Measurements from ENCODE around the gene SYT13.
"Not testable (repeated sequence)": the region's sequence is repeated elsewhere in the genome, so short reads cannot be mapped to it uniquely, and the experiment has no call there.

Gene SYT13

GRCh38 chr11:45252134-45252856 lies 33.8 kb downstream of the SYT13 start:
- TF ChIP-seq, protein P1, sequence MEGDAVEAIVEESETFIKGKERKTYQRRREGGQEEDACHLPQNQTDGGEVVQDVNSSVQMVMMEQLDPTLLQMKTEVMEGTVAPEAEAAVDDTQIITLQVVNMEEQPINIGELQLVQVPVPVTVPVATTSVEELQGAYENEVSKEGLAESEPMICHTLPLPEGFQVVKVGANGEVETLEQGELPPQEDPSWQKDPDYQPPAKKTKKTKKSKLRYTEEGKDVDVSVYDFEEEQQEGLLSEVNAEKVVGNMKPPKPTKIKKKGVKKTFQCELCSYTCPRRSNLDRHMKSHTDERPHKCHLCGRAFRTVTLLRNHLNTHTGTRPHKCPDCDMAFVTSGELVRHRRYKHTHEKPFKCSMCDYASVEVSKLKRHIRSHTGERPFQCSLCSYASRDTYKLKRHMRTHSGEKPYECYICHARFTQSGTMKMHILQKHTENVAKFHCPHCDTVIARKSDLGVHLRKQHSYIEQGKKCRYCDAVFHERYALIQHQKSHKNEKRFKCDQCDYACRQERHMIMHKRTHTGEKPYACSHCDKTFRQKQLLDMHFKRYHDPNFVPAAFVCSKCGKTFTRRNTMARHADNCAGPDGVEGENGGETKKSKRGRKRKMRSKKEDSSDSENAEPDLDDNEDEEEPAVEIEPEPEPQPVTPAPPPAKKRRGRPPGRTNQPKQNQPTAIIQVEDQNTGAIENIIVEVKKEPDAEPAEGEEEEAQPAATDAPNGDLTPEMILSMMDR (IDR thresholded peaks at IDR 0.05; ENCODE audit: insufficient read depth, low read depth, low read length, missing control alignments), result peak; percentile 57
- no peak overlapping the region for H3K4me3 ChIP-seq (ENCODE audit: low read length)
- peak; percentile 30 for DNase-seq (ENCODE audit: low read depth)

GRCh38 chr11:45250035-45250718 lies 36.0 kb downstream of the SYT13 start:
- TF ChIP-seq, protein P1 (IDR thresholded peaks at IDR 0.05; ENCODE audit: insufficient read depth, low read depth, low read length, missing control alignments), result no peak
- DNase-seq (ENCODE audit: low read depth), result no peak
- H3K4me3 ChIP-seq (ENCODE audit: low read length), result no peak overlapping the region

GRCh38 chr11:45249372-45249771 lies 36.8 kb downstream of the SYT13 start:
- not testable (repeated sequence) for H3K4me3 ChIP-seq (ENCODE audit: low read length); DNase-seq (ENCODE audit: low read depth)

DNA sequence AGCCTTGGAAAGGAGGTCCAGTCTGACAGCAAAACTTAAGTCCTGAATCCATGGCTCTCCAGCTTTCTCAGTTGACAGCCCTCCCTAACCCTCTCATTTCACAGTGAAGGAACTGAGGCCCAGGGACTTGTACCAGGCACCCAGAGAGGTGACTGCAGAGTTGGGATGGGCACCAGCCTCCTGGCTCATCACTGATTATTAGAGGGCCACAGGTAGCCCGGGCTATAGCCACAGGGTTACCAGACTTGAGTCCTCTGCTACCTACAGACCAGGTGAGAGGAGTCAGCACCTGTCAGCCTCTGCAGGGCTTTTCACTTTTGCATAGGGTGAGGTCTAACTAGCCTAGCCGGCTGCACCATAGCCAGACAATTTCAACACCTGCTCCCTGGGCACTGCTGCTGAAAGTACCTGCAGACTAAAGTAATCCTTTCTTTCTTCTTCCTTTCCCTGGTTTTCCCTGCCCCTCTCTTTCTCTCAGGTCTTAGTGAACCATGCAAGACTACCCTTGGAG lies 37.6 kb downstream of the SYT13 start:
- no peak overlapping the region for H3K4me3 ChIP-seq (ENCODE audit: low read length)
- TF ChIP-seq, protein P1 (IDR thresholded peaks at IDR 0.05; ENCODE audit: insufficient read depth, low read depth, low read length, missing control alignments), result no peak
- no peak for DNase-seq (ENCODE audit: low read depth)

DNA sequence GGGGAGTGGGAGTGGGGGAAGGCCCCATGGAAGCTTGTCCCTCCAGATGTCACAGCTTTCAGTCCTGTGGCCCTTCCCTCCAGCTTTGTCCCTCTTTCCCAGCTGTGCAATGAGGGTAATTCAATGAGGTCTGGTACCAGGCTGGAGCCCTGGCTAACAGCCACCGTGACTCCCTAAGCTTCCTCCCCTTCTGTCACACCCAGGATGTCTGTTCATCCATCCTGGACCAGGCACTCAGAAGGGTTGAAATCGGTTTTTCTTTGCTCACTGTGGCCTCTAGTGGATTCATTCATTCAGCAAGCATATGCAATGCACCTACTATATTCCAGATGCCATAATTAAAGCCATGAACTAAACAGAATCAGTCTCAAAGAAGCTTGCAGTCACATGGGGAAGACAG lies 38.7 kb downstream of the SYT13 start:
- TF ChIP-seq, protein P1 (IDR thresholded peaks at IDR 0.05; ENCODE audit: insufficient read depth, low read depth, low read length, missing control alignments), result no peak
- no peak for DNase-seq (ENCODE audit: low read depth)

DNA sequence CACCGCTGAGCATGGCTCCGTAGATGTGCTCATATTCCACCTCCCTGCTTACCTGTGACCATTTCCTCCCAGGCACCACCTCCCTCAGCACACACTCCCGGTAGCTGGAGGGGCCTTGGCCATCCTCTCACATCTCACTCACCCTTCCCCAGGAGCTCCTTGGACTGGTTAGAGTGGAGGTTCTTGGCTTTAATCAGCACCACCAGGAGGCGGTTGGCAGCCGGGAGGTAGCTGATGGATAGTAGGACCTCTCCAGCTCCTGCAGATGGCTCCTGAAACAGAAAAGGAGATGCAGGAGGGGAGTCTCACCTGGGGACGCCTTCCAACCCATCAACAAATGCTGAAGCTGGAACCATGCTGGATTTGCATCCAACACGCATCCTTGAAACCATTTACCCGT lies 39.9 kb downstream of the SYT13 start:
- TF ChIP-seq, protein P1 (IDR thresholded peaks at IDR 0.05; ENCODE audit: insufficient read depth, low read depth, low read length, missing control alignments), result no peak
- H3K4me3 ChIP-seq (ENCODE audit: low read length), result no peak overlapping the region
- DNase-seq (ENCODE audit: low read depth), result no peak

More for the DNA sequence above, 38.7 kb downstream of the SYT13 start:
- H3K4me3 ChIP-seq (ENCODE audit: low read length), result no peak overlapping the region

DNA sequence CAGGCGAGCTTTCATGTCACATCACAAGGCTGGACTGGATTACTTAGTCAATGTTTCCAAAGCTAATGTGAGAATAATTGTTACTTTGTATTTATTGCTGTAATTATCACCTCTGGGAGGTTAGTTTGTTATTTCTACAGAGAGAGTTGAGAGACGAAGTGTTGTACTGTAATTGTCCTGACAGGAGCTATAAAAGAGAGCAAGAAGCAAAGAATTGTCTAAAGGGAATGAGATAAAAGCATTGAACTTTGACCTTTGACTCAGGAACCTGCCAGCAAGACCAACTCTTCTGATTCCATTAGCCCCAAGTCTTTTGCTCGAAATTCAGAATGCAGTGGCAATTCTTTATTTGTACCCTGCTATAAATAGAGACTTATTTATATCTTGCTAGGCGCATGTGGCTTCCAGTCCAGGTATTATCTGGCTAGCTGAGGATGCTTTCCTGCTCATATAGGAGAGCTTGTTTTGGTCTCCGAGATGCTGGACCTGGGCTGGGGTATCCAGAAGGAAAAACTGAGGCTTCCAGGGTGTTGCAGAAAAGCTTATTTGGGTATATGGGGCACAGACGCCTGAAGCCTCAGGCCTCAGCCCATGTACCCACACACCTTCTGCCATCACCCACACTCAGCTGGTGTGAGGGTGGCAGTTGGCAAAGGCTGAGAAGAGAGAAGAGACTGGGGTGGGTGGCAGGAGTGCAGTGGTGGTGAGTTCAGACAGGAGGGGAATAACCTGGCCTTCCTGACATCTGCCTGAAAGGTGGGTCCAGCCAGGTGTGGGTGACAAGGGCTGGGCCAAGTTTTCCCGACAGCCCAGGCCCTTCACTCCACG lies 40.7 kb downstream of the SYT13 start:
- no peak overlapping the region for H3K4me3 ChIP-seq (ENCODE audit: low read length)
- no peak for DNase-seq (ENCODE audit: low read depth)
- TF ChIP-seq, protein P1 (IDR thresholded peaks at IDR 0.05; ENCODE audit: insufficient read depth, low read depth, low read length, missing control alignments), result no peak
